HepG2 (cell line): ENCODE results near the gene CC2D1B. TPM values are rescaled to one million over a fixed set of nuclear protein-coding genes. Genes with fewer than 3 reads are reported as not detected.

ENCODE experiments used
- ARID4A ChIP-seq: sonication (generic); formaldehyde crosslinking; IDR thresholded peaks from 2 replicates; pipeline ENCODE4 v1.5.0; 2020; ENCODE audit warnings: mild to moderate bottlenecking, missing genetic modification reagents, borderline replicate concordance
- CEBPG ChIP-seq: IDR thresholded peaks from 2 replicates; pipeline ENCODE4 v1.6.1; 2016
- EP300 ChIP-seq, 3 experiments: sonication (generic) in 1 of 3; formaldehyde crosslinking in 1 of 3; IDR thresholded peaks; 2 replicates each; pipeline versions ENCODE4 v1.5.1 to v1.6.1; 2011 to 2020; ENCODE audit warnings: low read depth in 2 of 3, low read length in 2 of 3, borderline replicate concordance in 1 of 3, improper control_type of control experiment in 1 of 3, mild to moderate bottlenecking in 1 of 3, missing genetic modification reagents in 1 of 3, moderate library complexity in 1 of 3
- FOSL1 ChIP-seq: sonication (generic); formaldehyde crosslinking; IDR thresholded peaks from 2 replicates; pipeline ENCODE4 v1.9.0; 2021; ENCODE audit warnings: missing genetic modification reagents, borderline replicate concordance
- HES4 ChIP-seq: sonication (generic); formaldehyde crosslinking; IDR thresholded peaks from 2 replicates; pipeline ENCODE4 v1.9.0; 2021; ENCODE audit warnings: mild to moderate bottlenecking, missing genetic modification reagents, borderline replicate concordance
- HNRNPL ChIP-seq: fragments of 200-400 bp; formaldehyde crosslinking; IDR thresholded peaks from 2 replicates; pipeline ENCODE4 v1.6.1; 2017; ENCODE audit warnings: mild to moderate bottlenecking, low read depth, low read length
- MIER3 ChIP-seq: IDR thresholded peaks from 2 replicates; pipeline ENCODE4 v1.6.1; 2016; ENCODE audit warnings: missing compliant biosample characterization, borderline replicate concordance
- MYC ChIP-seq: sonication (generic); formaldehyde crosslinking; IDR thresholded peaks from 2 replicates; pipeline ENCODE4 v1.9.0; 2021; ENCODE audit warnings: missing genetic modification reagents, borderline replicate concordance
- NKX3-1 ChIP-seq: sonication (generic); formaldehyde crosslinking; IDR thresholded peaks from 2 replicates; pipeline ENCODE4 v1.5.0; 2020; ENCODE audit warnings: missing genetic modification reagents
- NR3C1 ChIP-seq: sonication (generic); formaldehyde crosslinking; IDR thresholded peaks from 2 replicates; pipeline ENCODE4 v1.4.0; 2020; ENCODE audit warnings: missing genetic modification reagents
- ONECUT2 ChIP-seq: sonication (generic); formaldehyde crosslinking; IDR thresholded peaks from 2 replicates; pipeline ENCODE4 v1.4.0; 2020; ENCODE audit warnings: missing genetic modification reagents
- RORA ChIP-seq: sonication (generic); formaldehyde crosslinking; IDR thresholded peaks from 2 replicates; pipeline ENCODE4 v1.5.0; 2020; ENCODE audit warnings: mild to moderate bottlenecking, missing genetic modification reagents, moderate library complexity
- TFE3 ChIP-seq: IDR thresholded peaks from 2 replicates; pipeline ENCODE4 v1.6.1; 2016
- TSC22D2 ChIP-seq: sonication (generic); formaldehyde crosslinking; IDR thresholded peaks from 2 replicates; pipeline ENCODE4 v1.5.1; 2020; ENCODE audit warnings: missing genetic modification reagents, mild to moderate bottlenecking, borderline replicate concordance
- ZKSCAN8 ChIP-seq: IDR thresholded peaks from 2 replicates; pipeline ENCODE4 v1.6.1; 2016; ENCODE audit warnings: borderline replicate concordance, missing genetic modification reagents, missing compliant biosample characterization
- ZNF18 ChIP-seq: sonication (generic); formaldehyde crosslinking; IDR thresholded peaks from 2 replicates; pipeline ENCODE4 v1.8.0; 2022; ENCODE audit warnings: mild to moderate bottlenecking, missing genetic modification reagents; ENCODE audit not compliant: insufficient replicate concordance
- ZNF264 ChIP-seq: sonication (generic); formaldehyde crosslinking; IDR thresholded peaks from 2 replicates; pipeline ENCODE4 v1.4.0; 2020; ENCODE audit warnings: missing genetic modification reagents
- ZNF703 ChIP-seq: sonication (generic); formaldehyde crosslinking; IDR thresholded peaks from 2 replicates; pipeline ENCODE4 v1.5.1; 2020; ENCODE audit warnings: missing genetic modification reagents, mild to moderate bottlenecking, moderate library complexity, borderline replicate concordance
- ZNF747 ChIP-seq: sonication (generic); formaldehyde crosslinking; IDR thresholded peaks from 2 replicates; pipeline ENCODE4 v1.8.1; 2023; ENCODE audit warnings: missing genetic modification reagents, mild to moderate bottlenecking, borderline replicate concordance
- polyA plus RNA-seq, 8 experiments: library from polyadenylated mRNA; depleted of rRNA in 3 of 8; stranded (reverse) in 7 of 8; unstranded in 1 of 8; fragments of >200 nt; fragmentation: Illumina TruSeq in 4 of 8; extraction: Trizol in 4 of 8; gene quantifications; 2 replicates each; pipeline versions ENCODE4 v1.2.1 to v1.2.3, GENCODE V29; 2011 to 2016; ENCODE audit warnings: low read depth in 4 of 8, missing spikeins in 1 of 8, mixed read lengths in 1 of 8; ENCODE audit not compliant: insufficient read depth in 1 of 8
- total RNA-seq, 5 experiments: library from RNA; depleted of rRNA; stranded (reverse); fragments of >200 nt; fragmentation: Illumina TruSeq; extraction: Trizol; gene quantifications; 2 replicates each; pipeline ENCODE4 v1.2.3, GENCODE V29; 2016; ENCODE audit warnings: low read depth in 1 of 5
- TF ChIP-seq, protein P1 (sequence below): IDR thresholded peaks from 2 replicates; pipeline ENCODE4 v1.6.1; 2016; ENCODE audit warnings: control low read depth

Gene CC2D1B
- total and polyA plus RNA-seq, 2 of the 13 experiments (the other 11 are each of a cell fraction or from before 2014, with no cell fraction given): 7.2 to 19.2 TPM

- TF ChIP-seq ARID4A (peak; percentile 53; the same call in 1 of the 2 replicates), ZKSCAN8 (0 out of 2 replicates have a peak, but pooled peaks have one; percentile 51), ZNF703 (no peak), ZNF747 (0 out of 2 replicates have a peak, but pooled peaks have one; percentile 38), MYC (0 out of 2 replicates have a peak, but pooled peaks have one; percentile 51), NKX3-1 (CRISPR knock-in tag) (no peak), HES4 (no peak), ONECUT2 (CRISPR knock-in tag) (no peak), MIER3 (0 out of 2 replicates have a peak, but pooled peaks have one; percentile 44), EP300 (IDR thresholded peaks at IDR 0.05; ENCODE audit: low read depth in 2 of 2, low read length in 2 of 2) (peak; percentile 51; a peak in 2 of 4 replicates), EP300 (CRISPR knock-in tag; IDR thresholded peaks at IDR 0.05; ENCODE audit: borderline replicate concordance) (peak; percentile 72), TSC22D2 (CRISPR knock-in tag) (no peak), ZNF18 (CRISPR knock-in tag) (no peak), RORA (CRISPR knock-in tag) (no peak), ZNF264 (CRISPR knock-in tag) (peak; percentile 40; the same call in 1 of the 2 replicates), NR3C1 (CRISPR knock-in tag) (no peak), CEBPG (0 out of 2 replicates have a peak, but pooled peaks have one; percentile 27), TFE3 (CRISPR knock-in tag) (peak; percentile 20; the same call in 1 of the 2 replicates), FOSL1 (no peak), HNRNPL (peak; percentile 96)
- TF ChIP-seq, protein P1, sequence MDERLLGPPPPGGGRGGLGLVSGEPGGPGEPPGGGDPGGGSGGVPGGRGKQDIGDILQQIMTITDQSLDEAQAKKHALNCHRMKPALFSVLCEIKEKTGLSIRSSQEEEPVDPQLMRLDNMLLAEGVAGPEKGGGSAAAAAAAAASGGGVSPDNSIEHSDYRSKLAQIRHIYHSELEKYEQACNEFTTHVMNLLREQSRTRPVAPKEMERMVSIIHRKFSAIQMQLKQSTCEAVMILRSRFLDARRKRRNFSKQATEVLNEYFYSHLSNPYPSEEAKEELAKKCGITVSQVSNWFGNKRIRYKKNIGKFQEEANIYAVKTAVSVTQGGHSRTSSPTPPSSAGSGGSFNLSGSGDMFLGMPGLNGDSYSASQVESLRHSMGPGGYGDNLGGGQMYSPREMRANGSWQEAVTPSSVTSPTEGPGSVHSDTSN (CRISPR knock-in tag): no peak
These were observed 60.4 kb downstream of the CC2D1B start (continued) for GRCh38 chr1:52305417-52306226.
